HG02610 (cell line): ENCODE results near the gene OPTC.

Source experiments
- ATAC-seq: cut with Tn5 transposase; IDR thresholded peaks from one replicate; pipeline ENCODE4 v1.9.1; 2021; ENCODE audit warnings: mild to moderate bottlenecking, moderate library complexity; ENCODE audit not compliant: unreplicated experiment

OPTC gene

DNA sequence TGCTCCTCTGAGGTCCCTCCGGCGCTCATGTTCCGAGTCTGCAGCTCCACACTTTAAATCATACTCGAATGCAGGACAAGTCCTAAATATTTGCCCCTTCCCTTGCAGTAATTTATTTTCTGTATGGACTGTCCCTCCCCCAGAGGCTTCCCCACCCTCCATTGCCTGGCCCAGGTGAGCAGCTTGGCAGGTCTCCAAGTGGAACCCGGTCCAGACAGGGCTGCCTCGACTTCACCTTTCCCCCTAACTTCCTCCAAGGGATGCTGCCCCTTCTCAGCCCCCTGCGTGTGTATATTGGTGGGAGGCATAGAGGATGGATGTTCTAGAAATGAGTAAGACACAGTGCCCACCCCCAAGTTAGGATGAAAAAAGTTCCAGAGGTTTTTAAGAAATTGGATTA is 5.4 kb upstream of the OPTC start:
- no peak for ATAC-seq

DNA sequence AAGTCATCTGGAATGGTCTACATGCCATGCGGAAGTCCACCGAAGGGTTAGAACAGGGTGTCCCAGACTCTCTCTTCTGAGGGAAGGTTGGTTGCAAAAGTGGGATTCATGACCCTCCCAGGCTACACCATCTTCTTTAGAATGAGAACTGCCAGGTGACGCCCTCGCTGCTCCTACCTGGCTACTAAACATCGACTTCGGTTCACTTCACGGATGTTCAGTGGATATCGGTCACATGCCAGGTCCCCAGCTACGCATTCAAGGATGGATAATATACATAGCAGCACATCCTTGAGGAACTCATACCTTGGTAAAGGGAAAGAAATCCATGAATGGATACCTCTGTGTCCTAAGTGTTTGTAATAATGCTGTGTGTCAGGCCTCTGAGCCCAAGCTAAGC is 3.3 kb upstream of the OPTC start:
- ATAC-seq: no peak

DNA sequence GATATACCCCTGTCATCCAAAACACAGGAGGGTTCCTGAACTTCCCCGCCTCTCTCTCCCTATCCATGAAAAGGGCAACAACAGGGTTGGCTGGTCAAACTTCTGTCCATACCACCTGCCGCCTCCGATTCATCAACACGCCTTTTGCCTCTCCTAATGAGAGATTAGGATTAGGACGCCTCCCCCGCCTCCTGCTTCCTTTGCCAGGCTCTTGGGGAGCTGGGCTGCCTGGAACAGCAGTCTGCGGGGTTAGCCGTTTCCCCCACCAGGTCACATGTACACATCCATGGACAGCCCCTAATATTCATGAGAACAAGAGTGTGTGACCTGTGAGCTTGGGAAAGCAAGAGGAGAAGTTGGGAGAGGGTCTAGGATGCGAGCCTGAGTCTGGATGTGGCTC is 2.3 kb upstream of the OPTC start:
- no peak for ATAC-seq

DNA sequence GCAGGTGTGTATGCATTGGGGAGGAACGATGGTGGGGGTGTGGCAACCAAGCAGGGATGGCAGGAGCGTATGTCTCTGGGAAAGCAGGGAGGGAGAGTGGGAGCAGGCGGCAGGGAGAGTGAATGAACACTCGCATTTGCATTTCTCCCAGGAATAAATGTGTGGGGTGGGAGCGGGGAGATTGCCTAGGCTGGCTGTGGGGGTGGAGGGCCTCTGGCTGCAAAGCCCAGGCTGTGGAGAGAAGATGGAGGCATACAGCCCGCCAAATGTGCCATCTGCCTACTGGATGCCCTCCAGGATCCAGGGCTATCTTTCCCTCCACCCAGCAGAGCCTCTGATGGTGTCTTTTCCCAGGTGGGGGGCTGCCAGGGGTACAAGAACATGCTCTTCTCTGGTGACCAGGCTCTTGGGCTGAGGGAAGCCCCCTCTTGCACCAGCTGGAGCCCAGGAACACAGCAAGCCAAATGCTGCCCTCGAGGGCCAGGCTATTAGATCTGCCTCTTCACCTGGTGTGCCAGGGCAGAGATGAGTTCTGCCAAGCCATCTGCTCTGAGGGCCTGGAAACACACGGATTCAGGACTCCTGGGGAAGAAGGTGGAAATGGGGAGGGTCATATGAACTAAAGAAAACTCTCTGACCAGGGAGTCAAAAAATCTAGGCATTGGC is 1.7 kb upstream of the OPTC start:
- no peak for ATAC-seq

DNA sequence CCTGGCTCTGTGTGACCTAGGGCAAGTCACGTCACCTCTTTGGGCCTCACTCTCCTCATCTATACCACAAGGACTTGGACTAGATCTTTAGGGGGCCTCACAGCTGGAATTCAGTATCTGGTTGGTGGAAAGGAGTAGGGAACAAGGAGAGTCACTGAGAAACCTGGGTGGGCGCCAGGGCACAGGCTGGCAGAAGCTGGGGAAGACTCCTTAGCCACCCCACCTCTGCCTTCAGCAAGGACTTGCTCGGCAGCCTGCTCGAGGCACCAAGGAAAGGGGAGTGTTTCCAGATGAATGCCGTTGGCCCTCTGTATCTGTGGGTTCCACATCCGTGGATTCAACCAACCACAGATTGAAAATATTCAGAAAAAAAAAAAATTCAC is 1.2 kb upstream of the OPTC start:
- ATAC-seq: no peak

DNA sequence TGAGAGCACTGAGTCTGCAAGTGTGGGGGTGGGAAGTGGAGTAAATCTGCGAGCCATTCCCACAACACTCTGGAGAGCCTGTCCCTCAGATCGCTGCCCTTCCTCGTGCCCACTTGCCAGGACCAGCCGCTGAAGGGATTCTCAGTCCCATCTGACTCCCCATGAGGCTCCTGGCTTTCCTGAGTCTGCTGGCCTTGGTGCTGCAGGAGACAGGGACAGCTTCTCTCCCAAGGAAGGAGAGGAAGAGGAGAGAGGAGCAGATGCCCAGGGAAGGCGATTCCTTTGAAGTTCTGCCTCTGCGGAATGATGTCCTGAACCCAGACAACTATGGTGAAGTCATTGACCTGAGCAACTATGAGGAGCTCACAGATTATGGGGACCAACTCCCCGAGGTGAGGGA is 1.9 kb downstream of the OPTC start:
- no peak for ATAC-seq

DNA sequence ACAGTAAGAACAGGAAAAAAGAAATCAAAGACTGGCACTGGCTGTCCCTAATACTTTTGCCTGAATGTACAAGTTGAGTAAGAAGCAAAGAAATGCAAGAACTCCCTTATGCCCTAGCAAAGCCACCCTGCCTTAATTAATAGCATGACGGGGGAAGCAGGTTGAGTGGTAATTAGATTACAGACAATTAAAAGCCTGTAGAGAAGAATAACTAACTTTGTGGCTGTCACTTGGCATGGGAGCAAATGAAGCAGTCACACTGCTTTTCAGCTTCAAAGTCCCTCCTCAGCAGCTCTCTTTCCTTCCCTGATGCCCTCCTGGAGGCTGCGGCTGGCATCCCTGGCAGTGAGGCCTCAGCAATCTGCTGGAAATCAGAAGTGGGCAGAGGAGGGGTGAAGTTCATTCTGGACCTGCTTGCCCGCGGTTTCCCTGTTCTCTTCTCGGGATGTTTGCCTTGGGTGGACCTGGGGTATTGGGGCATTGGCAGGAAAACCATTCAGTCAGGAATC is 3.4 kb downstream of the OPTC start:
- no peak for ATAC-seq

DNA sequence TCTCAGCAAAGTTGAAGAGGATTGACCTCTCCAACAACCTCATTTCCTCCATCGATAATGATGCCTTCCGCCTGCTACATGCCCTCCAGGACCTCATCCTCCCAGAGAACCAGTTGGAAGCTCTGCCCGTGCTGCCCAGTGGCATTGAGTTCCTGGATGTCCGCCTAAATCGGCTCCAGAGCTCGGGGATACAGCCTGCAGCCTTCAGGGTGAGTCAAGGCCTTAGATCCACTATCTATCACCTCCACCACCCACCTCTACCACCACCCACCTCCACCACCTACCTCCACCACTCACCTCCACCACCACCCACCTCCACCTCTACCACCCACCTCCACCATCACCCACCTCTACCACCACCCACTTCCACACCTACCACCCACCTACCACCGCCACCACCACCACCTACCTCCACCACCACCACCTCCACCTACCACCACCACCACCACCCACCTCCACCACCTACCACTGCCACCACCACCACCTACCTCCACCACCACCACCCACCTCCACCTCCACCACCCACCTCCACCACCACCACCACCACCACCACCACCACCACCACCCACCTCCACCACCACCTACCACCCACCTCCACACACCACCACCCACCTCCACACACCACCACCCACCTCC is 5.8 kb downstream of the OPTC start:
- no peak for ATAC-seq

DNA sequence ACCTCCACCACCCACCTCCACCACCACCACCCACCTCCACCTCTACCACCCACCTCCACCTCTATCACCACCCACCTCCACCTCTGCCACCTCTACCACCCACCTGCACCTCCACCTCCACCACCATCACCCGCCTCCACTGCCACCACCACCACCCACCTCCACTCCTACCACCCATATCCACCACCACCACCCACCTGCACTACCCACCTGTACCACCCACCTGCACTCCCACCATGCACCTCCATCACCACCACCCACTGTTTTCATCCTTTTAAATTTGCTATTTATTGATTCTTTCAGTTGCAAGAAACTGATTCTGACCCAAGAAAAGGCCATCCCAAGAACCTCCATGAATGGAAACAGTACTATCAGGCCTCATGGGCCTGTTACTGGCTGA is 6.3 kb downstream of the OPTC start:
- no peak for ATAC-seq

DNA sequence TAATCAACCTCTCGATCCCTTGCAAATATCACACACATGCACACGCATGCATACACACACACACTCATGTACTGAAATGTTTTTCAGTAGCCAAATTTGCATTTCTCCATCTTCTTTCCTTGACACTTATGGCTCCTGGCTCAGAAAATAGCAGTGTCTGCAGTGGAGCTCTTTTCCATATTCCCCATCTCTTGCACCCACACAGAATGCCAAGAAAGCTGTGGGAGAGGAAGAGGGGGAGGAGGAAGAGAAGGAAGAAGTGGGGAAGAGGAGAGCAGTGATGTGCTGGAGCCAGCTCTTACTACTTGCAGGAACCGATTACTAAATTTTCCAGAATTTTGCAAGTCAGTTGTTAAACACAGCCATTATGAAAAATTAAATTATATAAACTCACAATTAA is 9.9 kb downstream of the OPTC start:
- ATAC-seq: no peak

DNA sequence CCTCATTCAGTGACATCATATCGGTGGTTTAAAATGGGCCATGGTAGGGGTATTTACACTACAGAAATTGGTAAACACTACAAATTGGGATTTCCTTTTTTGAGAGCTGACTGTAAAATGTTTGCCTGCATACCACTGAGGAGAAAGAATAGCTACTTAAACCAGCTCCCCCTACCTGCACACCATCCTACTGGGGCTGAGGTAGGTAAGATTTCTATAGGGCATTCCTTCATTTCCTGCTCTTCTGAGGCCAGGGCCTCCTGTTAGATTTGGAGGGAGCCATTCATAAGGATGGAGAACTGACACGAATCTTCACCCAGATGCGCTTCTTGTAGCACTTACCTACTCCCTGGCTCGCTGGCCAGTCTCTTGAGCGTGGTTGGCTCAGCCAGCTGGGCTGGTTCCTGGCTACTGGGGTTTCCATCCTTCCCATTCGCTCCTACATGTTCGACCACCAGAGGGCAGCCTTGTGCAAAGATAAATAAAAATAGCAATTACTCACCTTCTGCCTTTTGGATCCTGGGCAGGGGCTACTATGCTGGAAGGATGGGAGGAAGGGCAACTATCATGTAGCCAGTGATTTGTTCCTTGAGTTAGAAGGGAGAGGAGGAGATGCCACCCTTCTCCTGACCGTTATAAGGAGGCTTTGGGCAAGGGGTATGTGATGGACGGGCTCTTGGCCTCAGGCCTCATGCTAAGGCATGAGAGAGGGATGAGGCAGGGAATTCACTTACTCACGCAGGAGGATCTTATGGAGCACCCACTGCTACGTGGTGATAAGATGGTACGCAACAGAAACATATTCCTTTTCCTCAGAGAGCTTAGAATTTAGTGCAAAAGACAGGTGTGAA is 10.7 kb downstream of the OPTC start:
- no peak for ATAC-seq

DNA sequence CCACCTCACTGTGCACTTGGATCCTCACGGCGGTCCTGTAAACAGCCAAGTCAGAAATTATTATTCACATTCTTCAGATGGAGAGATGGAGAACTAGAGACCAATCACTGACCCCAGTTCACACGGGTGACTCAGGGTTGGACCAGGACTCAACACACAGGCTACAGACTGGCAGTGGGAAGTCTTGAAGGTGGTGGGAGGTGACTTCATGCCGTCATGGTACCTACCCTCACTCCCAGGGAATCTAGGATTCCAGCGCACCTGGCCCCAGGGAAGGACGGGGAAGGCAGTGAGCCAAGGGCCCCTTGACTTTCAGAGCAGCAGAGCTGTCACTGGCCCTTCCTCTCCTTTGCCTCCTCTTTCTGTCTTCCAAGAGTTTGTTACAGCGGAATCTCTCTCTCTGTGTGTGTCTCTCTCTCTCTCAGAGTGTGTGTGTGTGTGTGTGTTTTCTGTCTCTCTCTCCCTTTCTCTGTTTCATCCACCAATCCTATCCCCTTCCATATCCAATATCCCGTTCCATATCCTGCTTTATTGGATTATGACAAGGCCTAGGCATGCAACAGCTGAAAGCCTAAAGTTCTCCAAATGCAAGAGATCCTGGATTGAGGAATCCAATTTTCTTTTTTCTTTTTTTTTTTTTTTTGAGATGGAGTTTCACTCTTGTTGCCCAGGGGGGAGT is 11.7 kb downstream of the OPTC start:
- ATAC-seq: no peak

DNA sequence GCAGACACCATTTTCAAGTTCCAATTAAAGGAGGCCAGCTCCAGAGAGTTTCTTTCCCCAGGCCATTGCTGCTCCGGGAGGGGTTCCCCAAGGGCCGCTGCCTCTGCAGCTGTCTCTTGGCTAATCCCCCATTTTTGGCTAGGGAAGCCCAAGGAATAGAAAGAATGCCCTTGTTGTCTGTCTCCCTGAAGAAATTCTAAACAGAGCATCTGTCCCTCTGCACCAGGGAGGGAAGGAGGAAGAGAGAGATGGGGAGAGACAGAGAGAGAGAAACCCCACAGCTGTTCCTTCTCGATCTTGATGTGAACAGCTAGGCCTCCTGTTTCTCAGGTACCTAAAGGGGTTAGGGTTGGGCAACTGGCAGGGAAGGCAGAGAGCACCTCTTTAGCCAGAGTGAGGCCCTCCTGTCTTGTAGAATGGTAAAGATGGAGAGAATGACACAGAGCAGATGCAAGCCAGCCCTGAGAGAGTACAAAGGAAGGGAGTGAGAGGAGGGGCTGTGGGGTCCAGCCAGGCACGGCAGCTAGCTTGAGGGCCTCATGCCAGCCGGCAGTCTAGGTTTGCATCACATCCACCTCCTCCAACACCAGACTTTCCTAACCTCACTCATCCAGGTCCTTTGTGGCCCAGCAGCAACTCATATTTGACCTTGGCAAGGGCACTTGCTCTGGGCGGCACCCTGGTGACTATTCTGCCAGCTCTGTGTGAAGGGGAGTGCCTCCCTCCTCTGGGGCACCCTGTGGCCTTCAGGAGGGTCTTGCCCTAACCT is 13.1 kb downstream of the OPTC start:
- ATAC-seq: no peak

DNA sequence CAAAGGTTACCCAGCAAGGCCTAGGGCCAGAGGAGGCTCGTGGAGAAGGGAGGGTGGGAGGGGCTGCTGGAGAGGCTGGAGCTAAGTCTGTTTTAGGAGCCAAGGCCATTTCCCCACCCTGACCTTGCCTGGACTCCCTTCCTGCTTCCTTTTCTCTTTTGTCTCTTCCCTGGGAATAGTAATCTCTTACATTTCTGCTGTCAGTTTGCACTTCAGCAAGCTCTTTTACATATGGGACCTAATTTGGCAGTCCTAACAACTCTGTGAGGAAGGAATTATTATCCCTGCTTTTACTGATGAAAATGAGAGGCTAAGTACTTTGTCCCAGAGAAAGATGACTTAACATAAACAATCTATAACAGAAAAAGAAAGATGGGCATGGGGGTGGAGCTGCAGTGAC is 13.8 kb downstream of the OPTC start:
- ATAC-seq: no peak

DNA sequence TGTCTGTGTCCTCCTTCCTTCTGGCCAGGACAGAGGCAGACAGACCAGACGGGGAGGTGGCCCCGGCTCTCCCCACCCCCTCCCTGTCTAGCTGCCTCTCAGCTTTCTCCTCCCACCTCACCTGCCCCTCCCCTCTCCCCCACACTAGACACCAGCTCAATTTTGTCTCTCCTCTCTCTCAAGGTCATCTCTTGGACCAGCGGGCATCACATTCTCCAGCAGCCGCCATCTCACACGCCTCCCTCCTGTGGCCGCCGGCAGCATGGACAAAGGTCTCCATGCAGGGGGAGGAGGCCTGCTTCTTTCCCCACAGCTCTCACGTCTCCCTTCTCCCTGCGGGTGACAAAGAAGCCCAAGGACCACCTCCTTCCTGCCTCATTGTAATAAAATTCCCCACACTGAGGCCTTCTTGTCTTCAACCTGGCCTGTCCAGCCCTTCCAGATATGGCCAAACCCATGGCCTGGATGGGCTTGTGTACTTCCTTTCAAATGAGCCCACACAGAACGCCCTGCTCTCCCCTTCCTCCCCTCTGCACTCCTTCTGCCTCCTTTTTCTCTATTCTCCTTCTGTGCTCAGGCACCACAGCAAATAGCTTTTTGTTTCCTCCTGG is 14.6 kb downstream of the OPTC start:
- no peak for ATAC-seq

DNA sequence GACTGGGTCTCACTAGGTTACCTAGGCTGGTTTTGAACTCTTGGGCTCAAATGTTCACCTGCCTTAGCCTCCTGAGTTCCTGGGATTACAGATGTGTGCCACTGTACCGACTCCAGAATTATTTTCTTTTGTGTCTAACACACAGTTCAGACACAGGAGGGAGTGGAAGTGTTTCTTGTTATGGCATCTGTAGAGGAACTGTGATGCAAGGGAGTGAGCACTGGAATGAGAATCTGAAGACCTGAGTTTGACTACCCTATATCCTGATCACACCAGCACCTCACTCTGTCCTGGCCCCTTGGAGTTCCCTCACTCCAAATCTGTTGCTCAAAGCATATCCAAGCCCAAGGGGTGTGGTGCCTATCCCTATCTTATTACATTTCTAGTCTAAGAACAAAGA is 15.2 kb downstream of the OPTC start:
- ATAC-seq: no peak

DNA sequence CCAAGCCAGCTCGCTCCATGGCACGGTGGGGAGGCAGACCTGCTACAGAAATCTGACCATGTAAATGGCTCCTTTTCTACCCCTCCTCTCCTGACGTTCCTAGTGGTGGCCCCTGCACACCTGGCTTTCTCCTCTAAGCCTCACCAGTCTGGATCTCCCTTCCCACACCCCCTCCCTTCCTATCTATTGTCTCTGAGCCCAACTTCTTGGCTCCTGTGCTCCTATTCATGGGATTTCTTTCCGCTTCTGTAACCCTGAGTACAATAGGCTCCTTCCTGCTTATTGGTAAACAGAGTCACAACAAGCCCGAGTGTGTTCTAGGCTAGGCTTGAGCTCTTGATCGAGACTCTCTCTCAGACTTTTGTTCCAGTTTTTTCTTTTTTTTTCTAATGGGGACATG is 17.6 kb downstream of the OPTC start:
- no peak for ATAC-seq

DNA sequence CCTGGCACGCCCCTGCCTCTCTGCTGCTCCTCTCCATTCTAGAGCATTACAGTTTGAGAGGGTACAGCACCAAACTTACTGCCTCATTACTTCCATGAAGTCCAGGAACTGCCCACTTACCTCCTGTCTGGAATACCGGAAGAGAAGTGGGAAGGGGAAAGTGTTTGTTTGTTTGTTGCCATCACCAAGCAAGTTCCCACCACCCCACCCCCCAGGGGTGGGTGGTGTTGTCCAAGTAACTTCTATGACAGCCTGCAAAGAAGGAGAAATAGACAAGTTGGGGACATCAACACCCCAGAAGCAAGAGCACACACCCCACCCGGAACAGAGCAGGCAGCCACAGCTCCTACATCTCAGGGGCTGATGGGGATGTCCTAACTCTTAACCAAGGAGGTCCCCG is 18.0 kb downstream of the OPTC start:
- no peak for ATAC-seq

DNA sequence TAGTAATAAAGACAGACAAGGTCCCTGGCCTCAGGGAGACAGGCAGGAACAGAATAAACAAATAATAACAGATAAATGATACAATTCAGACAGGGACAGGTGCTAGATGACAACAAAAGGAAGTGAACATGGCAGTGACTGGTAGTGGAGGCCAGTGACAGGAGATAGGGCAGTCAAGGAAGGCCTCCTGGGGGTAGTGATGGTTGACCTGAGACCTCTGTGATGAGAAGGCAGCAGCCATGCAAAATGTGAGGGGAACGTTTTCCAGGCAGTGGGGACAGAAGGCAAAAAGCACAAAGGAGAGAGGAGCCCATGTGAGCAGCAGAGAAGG is 18.5 kb downstream of the OPTC start:
- no peak for ATAC-seq

DNA sequence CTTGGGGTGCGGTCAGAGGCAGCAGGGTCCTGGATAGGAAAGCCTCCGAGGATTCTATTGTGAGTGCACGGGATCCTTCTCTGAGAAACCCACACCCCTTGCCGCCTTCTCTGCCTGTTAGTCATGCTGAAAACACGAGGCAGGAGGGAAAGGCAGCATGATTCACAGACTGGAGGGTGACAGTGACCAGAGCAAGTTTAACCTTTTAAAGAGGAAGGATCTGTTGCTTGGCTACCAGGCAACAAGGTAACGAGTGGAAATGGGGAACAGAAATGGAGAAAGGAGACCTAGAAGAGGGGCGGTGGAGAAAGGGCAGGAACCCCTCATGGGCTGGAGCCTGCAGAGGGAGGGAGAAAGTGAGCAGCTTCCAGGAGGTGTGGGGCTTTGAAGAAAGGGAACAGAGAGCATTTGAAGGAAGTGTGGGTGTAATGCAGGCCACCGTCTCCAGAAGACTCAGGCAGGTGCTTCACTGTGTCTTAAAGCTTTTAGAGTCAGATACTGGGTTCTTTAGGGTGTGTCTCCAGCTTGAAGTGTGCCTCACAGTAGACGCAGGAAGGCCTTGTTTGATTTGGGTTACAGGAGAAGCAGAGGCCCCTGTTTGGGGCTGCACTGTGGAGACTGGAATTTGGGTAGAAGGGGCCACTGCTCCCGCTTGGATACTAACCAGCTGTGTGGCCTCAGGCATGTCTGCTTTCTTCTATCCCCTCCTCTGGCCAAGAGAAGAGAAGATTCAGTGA is 19.1 kb downstream of the OPTC start:
- ATAC-seq: no peak
